ENCODE data around the gene CTNNA2. TPM values are rescaled to one million over a fixed set of nuclear protein-coding genes. Genes with fewer than 3 reads are reported as not detected.

The CTNNA2 gene
- total RNA-seq, 1 donor from 2014 or later: not detected

GRCh38 chr2:80300954-80301353, 788.1 kb downstream of the CTNNA2 start:
- DNase-seq (ENCODE audit: extremely low read depth, low read depth, low spot score): no peak

GRCh38 chr2:80302001-80302313, 789.1 kb downstream of the CTNNA2 start:
- no peak for DNase-seq (ENCODE audit: extremely low read depth, low read depth, low spot score)

DNA sequence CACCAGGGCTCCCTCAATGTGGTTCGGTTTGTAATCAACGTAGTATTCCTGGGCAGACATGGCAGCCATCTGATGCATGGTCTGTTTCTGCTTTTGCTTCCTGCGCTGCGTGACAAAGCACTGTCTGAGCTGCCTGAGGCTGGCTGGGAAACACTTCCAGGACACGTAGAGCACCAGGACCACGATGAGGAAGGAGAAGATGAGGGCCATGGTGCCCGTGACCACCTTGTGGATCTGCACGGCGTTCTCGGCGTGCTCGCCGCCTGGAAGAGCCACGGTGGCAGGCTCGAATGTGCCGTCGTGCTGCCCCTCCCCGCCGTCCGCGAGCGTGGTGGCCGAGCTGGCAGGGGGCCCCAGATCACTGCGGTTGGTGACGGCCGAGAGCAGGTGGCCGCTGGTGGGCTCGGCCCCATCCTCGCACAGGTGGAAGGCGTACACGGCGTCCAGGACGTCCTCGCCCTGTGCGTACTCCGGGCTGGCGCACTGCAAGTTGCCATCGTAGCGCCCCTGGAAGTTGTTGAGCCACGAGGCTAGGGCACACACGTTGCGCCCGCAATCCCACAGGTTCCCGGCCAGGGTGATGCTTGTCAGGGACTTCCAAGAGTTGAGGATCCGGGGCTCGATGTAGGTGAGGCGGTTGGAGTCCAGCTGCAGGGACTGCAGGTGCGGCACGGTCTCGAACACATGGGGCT, 789.6 kb downstream of the CTNNA2 start:
- DNase-seq (ENCODE audit: extremely low read depth, low read depth, low spot score): no peak

DNA sequence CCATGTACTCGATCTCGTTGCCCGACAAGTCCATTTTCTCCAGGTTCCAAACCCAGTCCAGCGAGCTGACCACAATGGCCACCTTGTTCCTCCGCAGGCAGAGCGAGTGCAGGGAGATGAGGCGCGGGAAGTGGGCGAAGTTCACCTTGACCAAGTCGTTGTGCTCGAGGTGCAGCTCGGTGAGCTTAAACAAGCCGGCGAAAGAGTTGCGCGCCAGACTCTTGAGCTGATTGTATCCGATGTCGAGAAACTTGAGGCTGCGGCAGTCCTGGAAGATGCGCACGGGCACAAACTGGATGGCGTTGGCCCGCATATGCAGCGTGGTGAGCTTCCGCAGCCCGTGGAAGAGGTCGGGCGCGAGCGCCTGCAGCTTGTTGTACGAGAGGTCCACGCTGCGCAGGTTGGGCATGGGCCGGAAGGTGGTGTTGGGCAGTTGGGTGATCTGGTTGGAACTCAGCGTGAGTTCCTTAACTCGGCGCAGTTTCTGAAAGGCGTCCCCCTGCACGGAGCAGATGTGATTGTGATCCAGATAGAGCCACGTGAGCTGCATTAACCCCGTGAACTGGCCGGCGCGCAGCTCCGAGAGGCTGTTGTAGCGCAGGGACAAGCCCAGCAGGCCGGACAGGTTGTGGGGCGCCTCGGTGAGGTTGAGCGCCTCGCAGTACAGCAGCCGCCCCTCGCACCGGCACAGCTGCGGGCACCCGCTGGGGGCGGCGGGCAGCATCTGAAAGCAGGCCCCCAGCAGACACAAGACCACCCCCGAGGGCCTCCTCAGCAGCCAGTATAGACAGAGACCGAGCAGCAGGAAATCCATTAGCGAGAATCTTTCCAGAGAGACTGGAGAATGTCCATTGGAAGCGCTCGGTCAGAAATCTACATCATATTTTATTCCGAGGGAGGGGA, 790.4 kb downstream of the CTNNA2 start:
- no peak for DNase-seq (ENCODE audit: extremely low read depth, low read depth, low spot score)

DNA sequence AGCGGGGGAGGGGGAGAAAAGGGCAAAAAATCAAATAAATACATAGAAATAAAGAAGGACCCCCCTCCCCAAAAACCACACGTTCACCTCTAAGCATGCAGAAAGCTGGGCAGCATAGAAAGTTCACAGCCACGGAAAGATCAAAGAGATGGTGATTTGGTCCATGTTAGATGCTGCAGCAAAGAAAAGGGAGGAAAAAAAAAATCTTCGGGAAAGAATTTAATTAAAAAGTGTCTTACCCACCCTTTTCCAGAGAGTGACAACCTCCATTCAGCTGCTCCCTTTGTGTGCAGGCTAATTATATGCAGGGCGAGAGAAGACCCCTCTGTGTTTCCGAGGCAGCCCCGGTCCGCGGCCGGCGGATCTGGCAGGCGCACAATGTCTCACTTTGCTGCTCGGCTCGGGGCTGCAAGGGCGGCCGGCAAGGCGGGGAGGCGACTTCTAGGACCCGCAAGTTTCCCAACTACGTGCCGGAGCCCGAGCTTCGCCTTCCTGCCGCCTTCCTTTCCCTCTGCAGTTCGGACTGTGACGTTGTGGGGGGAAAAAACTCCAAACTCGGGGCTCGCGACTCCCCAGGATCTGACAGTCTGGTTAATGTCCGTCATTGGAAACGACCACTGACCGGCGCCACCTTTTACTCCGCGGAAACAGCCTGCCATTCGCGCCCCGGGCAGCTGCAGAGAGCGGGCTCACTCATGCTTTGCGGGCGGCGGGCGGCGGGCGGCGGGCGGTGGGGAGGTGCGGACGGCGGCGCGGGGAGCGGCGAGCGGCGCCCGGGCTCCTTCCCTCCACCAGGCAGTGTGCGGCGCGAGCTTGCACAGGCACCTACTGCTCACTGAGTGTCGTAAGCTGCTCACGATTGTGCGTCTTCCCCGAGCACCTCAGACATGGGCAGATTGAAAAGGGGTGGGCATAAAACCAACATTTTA, 791.3 kb downstream of the CTNNA2 start, which contains the start of gene LRRTM1:
LRRTM1 (minus strand) TSS at position 844 of the 929 bp plus-strand sequence. CDS start 933 bp downstream, outside the sequence.
- no peak for DNase-seq (ENCODE audit: extremely low read depth, low read depth, low spot score)

DNA sequence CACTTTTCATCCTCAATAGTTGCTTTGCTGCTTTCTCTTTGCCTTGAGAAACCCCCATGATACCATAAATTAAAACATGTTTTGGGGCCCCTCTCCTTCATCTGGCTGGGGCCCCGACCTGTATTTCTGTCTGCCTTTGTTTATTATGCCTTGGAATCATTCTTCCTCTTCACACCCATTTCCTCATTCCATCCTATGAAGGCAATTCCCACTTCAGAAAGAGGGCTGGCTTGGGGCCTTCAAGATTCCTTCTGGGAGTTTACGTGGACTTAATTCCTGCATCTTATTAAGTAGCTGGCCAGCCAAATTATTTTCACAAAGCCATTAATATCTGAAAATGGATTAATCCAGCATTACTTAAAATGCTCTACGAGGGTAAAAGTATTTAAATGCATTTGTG, 798.5 kb downstream of the CTNNA2 start:
- DNase-seq (ENCODE audit: extremely low read depth, low read depth, low spot score): no peak

GRCh38 chr2:80312282-80312839, 799.5 kb downstream of the CTNNA2 start:
- DNase-seq (ENCODE audit: extremely low read depth, low read depth, low spot score): no peak

- no peak for DNase-seq (ENCODE audit: extremely low read depth, low read depth, low spot score)
These were observed 809.6 kb downstream of the CTNNA2 start for GRCh38 chr2:80322311-80322920.

DNA sequence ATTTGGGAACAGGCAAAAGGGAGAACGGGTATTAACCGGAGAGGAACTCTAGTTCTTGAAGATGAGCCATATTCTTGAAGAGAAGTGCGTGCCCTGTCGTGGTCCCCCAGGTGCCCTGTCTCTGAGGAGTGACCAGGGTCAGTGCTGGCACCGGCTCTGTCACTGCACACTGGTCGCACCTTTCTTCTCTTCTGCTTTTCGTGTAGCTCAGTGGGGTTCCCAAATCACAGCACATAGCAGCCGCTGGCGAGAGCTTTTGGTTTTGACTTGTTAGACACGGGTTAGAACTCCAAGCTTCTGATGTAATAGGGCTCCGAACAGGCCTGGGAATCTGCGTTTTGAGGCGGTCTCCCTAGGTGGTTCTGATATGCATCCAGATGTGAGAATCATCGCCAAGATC, 810.1 kb downstream of the CTNNA2 start:
- DNase-seq (ENCODE audit: extremely low read depth, low read depth, low spot score): no peak

DNA sequence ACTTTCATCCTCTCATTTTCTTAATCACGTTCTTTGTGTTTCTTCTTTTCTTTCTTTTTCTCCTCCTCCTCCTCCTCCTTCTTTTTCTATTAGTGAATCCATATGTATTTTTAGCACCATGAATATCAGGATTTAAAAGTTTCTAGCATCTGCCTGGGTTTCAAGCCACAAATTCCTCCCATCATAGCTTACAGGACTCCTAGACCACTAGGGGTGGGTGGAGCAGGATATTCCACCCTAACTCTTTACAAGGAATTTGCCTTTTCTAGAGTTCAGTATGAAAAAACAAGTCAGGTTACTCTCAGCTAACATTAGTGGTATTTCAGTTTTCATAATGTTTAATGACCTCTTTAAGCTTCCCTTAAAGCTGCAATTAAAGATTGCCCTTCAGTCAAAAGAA, 810.8 kb downstream of the CTNNA2 start:
- DNase-seq (ENCODE audit: extremely low read depth, low read depth, low spot score): no peak

- DNase-seq (ENCODE audit: extremely low read depth, low read depth, low spot score): no peak
These were observed 811.7 kb downstream of the CTNNA2 start for GRCh38 chr2:80324525-80324924.

DNA sequence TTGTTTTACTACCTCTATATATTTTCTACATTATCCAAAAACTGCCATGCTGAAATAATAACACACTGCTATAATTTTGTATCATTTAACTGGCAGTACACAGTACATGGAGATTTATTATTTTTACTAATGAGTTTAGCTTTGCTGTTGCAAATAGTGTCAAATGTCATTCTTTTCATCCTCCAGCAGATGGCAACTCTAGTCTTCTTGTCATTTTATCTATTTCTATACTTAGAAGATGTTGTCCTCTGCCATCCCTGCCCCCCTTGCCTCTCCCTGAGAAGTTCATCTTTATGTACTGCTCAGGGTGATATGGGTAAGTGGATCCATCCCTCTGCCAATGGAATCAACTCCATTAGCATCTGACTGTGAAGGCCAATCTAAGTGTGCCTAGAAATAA, 813.4 kb downstream of the CTNNA2 start:
- peak; percentile 4 for DNase-seq (ENCODE audit: extremely low read depth, low read depth, low spot score)

DNA sequence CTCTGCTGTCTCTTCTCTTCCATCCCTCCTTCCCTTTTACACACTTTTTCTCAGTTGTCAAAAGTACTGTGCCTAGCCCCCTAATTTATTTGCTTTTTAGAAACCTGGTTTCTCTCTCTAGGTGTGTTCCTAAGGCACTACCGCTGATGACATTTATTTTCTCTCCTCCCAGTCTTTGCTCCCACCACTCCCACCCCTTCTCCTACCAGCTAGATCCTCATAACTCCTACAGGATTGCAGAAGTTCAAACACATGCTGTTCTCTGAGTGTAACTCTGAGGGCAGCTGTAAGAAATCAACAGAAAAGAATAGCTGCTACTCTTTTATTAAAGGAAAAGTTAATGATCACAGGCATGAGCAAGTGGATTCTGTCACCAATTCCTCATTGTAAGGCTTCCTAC, 814.0 kb downstream of the CTNNA2 start:
- no peak for DNase-seq (ENCODE audit: extremely low read depth, low read depth, low spot score)

GRCh38 chr2:80328159-80328571, 815.3 kb downstream of the CTNNA2 start:
- no peak for DNase-seq (ENCODE audit: extremely low read depth, low read depth, low spot score)

DNA sequence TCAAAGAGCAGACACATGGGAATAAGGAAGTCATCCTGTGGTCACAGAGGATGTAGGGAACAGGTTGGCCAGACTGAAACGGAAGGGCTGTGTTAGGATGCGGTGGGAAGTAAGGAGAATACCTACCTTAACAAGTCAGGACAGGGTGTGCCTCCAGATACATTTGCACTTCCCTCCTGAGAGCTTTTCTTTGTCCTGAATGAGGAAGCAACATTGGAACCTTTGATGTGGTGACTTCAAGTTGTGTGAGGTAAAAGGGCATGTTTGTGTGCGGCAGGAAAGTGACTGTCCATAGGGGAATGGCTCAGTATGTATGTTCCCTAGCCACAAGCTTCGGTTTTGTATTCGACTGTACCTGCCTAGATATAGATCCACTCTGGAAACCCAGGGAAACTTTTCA, 816.6 kb downstream of the CTNNA2 start:
- no peak for DNase-seq (ENCODE audit: extremely low read depth, low read depth, low spot score)

GRCh38 chr2:80330527-80331450, 817.9 kb downstream of the CTNNA2 start:
- DNase-seq (ENCODE audit: extremely low read depth, low read depth, low spot score): no peak

DNA sequence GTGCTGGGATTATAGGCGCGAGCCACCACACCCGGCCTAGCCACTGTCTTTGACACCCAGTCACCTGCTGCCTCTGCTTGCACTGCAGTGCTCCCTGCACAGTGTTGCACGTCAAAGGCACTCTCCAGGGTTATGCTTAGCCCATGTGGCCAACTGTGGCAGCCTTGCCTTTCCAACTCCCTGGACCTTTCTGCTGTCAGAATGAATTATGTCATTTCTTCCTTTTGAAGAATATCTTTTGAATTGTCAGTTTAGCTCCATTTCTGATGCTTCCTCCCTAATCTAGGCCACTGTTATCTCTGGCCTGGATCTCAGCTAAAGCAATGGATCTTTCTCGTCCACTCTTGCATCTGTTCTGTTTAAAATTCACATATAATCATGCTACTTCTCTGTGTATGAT, 821.0 kb downstream of the CTNNA2 start:
- no peak for DNase-seq (ENCODE audit: extremely low read depth, low read depth, low spot score)

GRCh38 chr2:80335411-80335810, 822.6 kb downstream of the CTNNA2 start:
- DNase-seq (ENCODE audit: extremely low read depth, low read depth, low spot score): no peak

GRCh38 chr2:80338794-80339193, 825.9 kb downstream of the CTNNA2 start:
- DNase-seq (ENCODE audit: extremely low read depth, low read depth, low spot score): no peak
